H1 (cell line): ENCODE measurements around the gene BCAS3. TPM values are rescaled to one million over a fixed set of nuclear protein-coding genes. Genes with fewer than 3 reads are reported as not detected.
A peak's percentile ranks its signal among the peaks of the same experiment; 100 is the strongest.

Source experiments
- CTCF ChIA-PET: fragments of 300-600 bp; sonication (Branson Sonifier 250); formaldehyde crosslinking; loops from one replicate; lab custom pipeline; 2021; ENCODE audit not compliant: partially characterized antibody; lab: Charles Lee
- POLR2A ChIA-PET: fragments of 300-600 bp; sonication (Branson Sonifier 250); formaldehyde crosslinking; loops from one replicate; lab custom pipeline; 2021; ENCODE audit warnings: inconsistent platforms; ENCODE audit not compliant: partially characterized antibody; lab: Charles Lee
- DNase-seq, 2 experiments: peaks; one replicate each; pipeline versions ENCODE4 v3.0.0 to v3.0.0-alpha.2; 2010 to 2022; ENCODE audit warnings: low spot score in 2 of 2, low read depth in 1 of 2, mixed read lengths in 1 of 2
- FAIRE-seq: peaks from 2 replicates; lab custom pipeline; 2011; peaks lifted over from hg19 to GRCh38; lab: Jason Lieb, UNC
- H2AFZ ChIP-seq: 2 replicates; pipeline ENCODE4 v1.8.1; 2012; ENCODE audit warnings: low read length, inconsistent platforms
- H2AK5ac ChIP-seq: 2 replicates; pipeline ENCODE4 v1.6.1; 2013; ENCODE audit warnings: low read depth, low read length
- H2BK120ac ChIP-seq: replicated peaks from 2 replicates; pipeline ENCODE3; 2013; ENCODE audit warnings: low read depth, low read length, inconsistent platforms
- H2BK12ac ChIP-seq: 2 replicates; pipeline ENCODE4 v1.6.1; 2013; ENCODE audit warnings: low read depth, low read length
- H2BK15ac ChIP-seq: 2 replicates; pipeline ENCODE4 v1.6.1; 2013; ENCODE audit warnings: low read length
- H2BK20ac ChIP-seq: 2 replicates; pipeline ENCODE4 v1.6.1; 2013; ENCODE audit warnings: low read length
- H2BK5ac ChIP-seq: 2 replicates; pipeline ENCODE4 v1.6.1; 2013; ENCODE audit warnings: low read depth, low read length
- H3K14ac ChIP-seq: 2 replicates; pipeline ENCODE4 v1.6.1; 2013; ENCODE audit warnings: inconsistent platforms; ENCODE audit not compliant: insufficient read length
- H3K18ac ChIP-seq: 2 replicates; pipeline ENCODE4 v1.6.1; 2013; ENCODE audit warnings: low read length; ENCODE audit errors: extremely low read depth
- H3K23ac ChIP-seq: 2 replicates; pipeline ENCODE4 v1.6.1; 2013; ENCODE audit warnings: inconsistent platforms; ENCODE audit not compliant: insufficient read length
- H3K23me2 ChIP-seq: 2 replicates; pipeline ENCODE4 v1.6.1; 2013; ENCODE audit warnings: low read depth, low read length
- H3K27ac ChIP-seq: 2 replicates; pipeline ENCODE4 v1.6.1; 2011; ENCODE audit warnings: low read depth, low read length, inconsistent platforms
- H3K27me3 ChIP-seq, 4 experiments: replicated peaks in 1 of 4; 1 replicate in 1 of 4; 2 replicates in 3 of 4; pipeline versions ENCODE4 v1.6.1 to v1.8.1; 2011 to 2013; ENCODE audit warnings: low read length in 3 of 4, mild to moderate bottlenecking in 3 of 4, inconsistent platforms in 2 of 4, mixed read lengths in 2 of 4, moderate library complexity in 1 of 4; ENCODE audit not compliant: control insufficient read depth in 3 of 4, insufficient read depth in 3 of 4; ENCODE audit errors: extremely low read depth in 1 of 4
- H3K36me3 ChIP-seq, 4 experiments: 2 replicates each; pipeline versions ENCODE4 v1.6.1 to v1.8.1; 2011 to 2013; ENCODE audit warnings: mild to moderate bottlenecking in 4 of 4, low read length in 3 of 4, moderate library complexity in 2 of 4, control low read depth in 1 of 4, inconsistent platforms in 1 of 4; ENCODE audit not compliant: insufficient read depth in 4 of 4, control insufficient read depth in 2 of 4
- H3K4ac ChIP-seq: replicated peaks from 2 replicates; pipeline ENCODE3; 2013; ENCODE audit warnings: low read length, low read depth, mixed read lengths, inconsistent platforms; ENCODE audit not compliant: insufficient read length
- H3K4me1 ChIP-seq, 4 experiments: replicated peaks in 1 of 4; 1 replicate in 1 of 4; 2 replicates in 3 of 4; pipeline versions ENCODE4 v1.6.1 to v1.8.1; 2011 to 2013; ENCODE audit warnings: low read length in 3 of 4, inconsistent platforms in 2 of 4, mixed read lengths in 1 of 4; ENCODE audit not compliant: insufficient read depth in 4 of 4, control insufficient read depth in 3 of 4
- H3K4me2 ChIP-seq, 2 experiments: 2 replicates each; pipeline versions ENCODE4 v1.6.1 to v1.8.1; 2011 to 2013; ENCODE audit warnings: low read depth in 2 of 2, low read length in 2 of 2, control low read depth in 1 of 2, inconsistent platforms in 1 of 2, mild to moderate bottlenecking in 1 of 2; ENCODE audit not compliant: insufficient read depth in 1 of 2
- H3K4me3 ChIP-seq, 4 experiments: fragments of 200-600, 300-600 bp in 1 of 4; sonication (generic), shearing (Covaris generic), sonication (Bioruptor Twin) in 1 of 4; 2 replicates each; pipeline versions ENCODE4 v1.5.1 to v1.8.1; 2011 to 2016; ENCODE audit warnings: low read length in 4 of 4, low read depth in 3 of 4, control low read depth in 2 of 4, inconsistent platforms in 2 of 4, mild to moderate bottlenecking in 2 of 4, mixed read lengths in 1 of 4, moderate library complexity in 1 of 4; ENCODE audit not compliant: insufficient read depth in 2 of 4; ENCODE audit errors: extremely low read depth in 1 of 4
- H3K56ac ChIP-seq: replicated peaks from 2 replicates; pipeline ENCODE3; 2013; ENCODE audit warnings: low read depth, mild to moderate bottlenecking, mixed read lengths, low read length, inconsistent platforms; ENCODE audit not compliant: insufficient read length
- H3K79me1 ChIP-seq: 2 replicates; pipeline ENCODE4 v1.6.1; 2013; ENCODE audit warnings: low read depth, low read length, control low read depth
- H3K79me2 ChIP-seq, 2 experiments: 2 replicates each; pipeline versions ENCODE4 v1.6.1 to v1.8.1; 2012 to 2013; ENCODE audit warnings: low read length in 2 of 2, mild to moderate bottlenecking in 2 of 2, inconsistent platforms in 1 of 2; ENCODE audit not compliant: insufficient read depth in 2 of 2, control insufficient read depth in 1 of 2
- H3K9ac ChIP-seq, 4 experiments: replicated peaks in 1 of 4; 1 replicate in 1 of 4; 2 replicates in 3 of 4; pipeline versions ENCODE4 v1.6.1 to v1.8.1; 2011 to 2013; ENCODE audit warnings: low read depth in 3 of 4, low read length in 3 of 4, control low read depth in 2 of 4, mild to moderate bottlenecking in 2 of 4, moderate library complexity in 2 of 4, inconsistent platforms in 1 of 4; ENCODE audit errors: extremely low read depth in 1 of 4
- H3K9me3 ChIP-seq, 2 experiments: 2 replicates each; pipeline versions ENCODE4 v1.6.1 to v1.8.1; 2012 to 2013; ENCODE audit warnings: mild to moderate bottlenecking in 2 of 2, moderate library complexity in 2 of 2, control low read depth in 1 of 2, inconsistent platforms in 1 of 2, low read depth in 1 of 2, low read length in 1 of 2, mixed read lengths in 1 of 2; ENCODE audit not compliant: insufficient read depth in 2 of 2
- H4K20me1 ChIP-seq, 2 experiments: replicated peaks in 1 of 2; 2 replicates each; pipeline versions ENCODE3 to v1.8.1; 2011 to 2013; ENCODE audit warnings: inconsistent platforms in 2 of 2, low read length in 2 of 2, mild to moderate bottlenecking in 1 of 2; ENCODE audit not compliant: insufficient read depth in 2 of 2, control insufficient read depth in 1 of 2
- H4K5ac ChIP-seq: 2 replicates; pipeline ENCODE4 v1.6.1; 2013; ENCODE audit warnings: low read length, low read depth, mixed read lengths, inconsistent platforms; ENCODE audit not compliant: insufficient read length
- H4K8ac ChIP-seq: 2 replicates; pipeline ENCODE4 v1.8.0; 2013; ENCODE audit warnings: mild to moderate bottlenecking, moderate library complexity, low read length, inconsistent platforms; ENCODE audit not compliant: insufficient read depth; ENCODE audit errors: extremely low read depth
- H4K91ac ChIP-seq: replicated peaks from 2 replicates; pipeline ENCODE3; 2013; ENCODE audit warnings: low read length, mixed read lengths, inconsistent platforms; ENCODE audit not compliant: insufficient read length
- CEBPB ChIP-seq: IDR thresholded peaks from 2 replicates; pipeline ENCODE4 v1.6.1; 2012; ENCODE audit warnings: low read depth, low read length
- JUND ChIP-seq: IDR thresholded peaks from 2 replicates; pipeline ENCODE4 v1.6.1; 2011; ENCODE audit warnings: mild to moderate bottlenecking, improper control_type of control experiment, low read length
- WGBS, 2 experiments: shearing (Covaris generic) in 1 of 2; methylation state at CpG; one replicate each; pipeline versions ENCODE4 v1.1.6 to v1.1.7; 2013 to 2015; ENCODE audit warnings: low lambda C conversion rate in 2 of 2, mixed read lengths in 2 of 2, inconsistent platforms in 1 of 2, low coverage in 1 of 2, missing lambda C conversion rate in 1 of 2; ENCODE audit not compliant: insufficient replicate concordance in 2 of 2, insufficient coverage in 1 of 2, insufficient read length in 1 of 2; ENCODE audit errors: extremely low coverage in 1 of 2, missing lambda C conversion rate in 1 of 2; 5-methylcytosine and 5-hydroxymethylcytosine counted together
- polyA plus RNA-seq, 7 experiments: library from polyadenylated mRNA; depleted of rRNA in 3 of 7; stranded (reverse) in 5 of 7; unstranded in 2 of 7; fragments of >200 nt in 5 of 7; fragments of 200-250 nt in 2 of 7; gene quantifications; 1 replicate in 5 of 7; 2 replicates in 1 of 7; 4 replicates in 1 of 7; pipeline versions ENCODE4 v1.2.1 to v1.2.3, GENCODE V29; 2011 to 2013; ENCODE audit warnings: missing spikeins in 2 of 7, mixed read lengths in 2 of 7
- total RNA-seq: library from RNA; stranded (reverse); fragmentation: NEBNext Ultra II Directional; extraction: Animal tissue kit (Norgen Biotek cat#: 25700); gene quantifications from 2 replicates; pipeline ENCODE4 v1.2.1, GENCODE V29; 2021
- TF ChIP-seq, protein P1 (sequence below): IDR thresholded peaks from 2 replicates; pipeline ENCODE4 v1.6.1; 2012; ENCODE audit warnings: inconsistent platforms

Gene BCAS3
- total and polyA plus RNA-seq, 2 of the 8 experiments (the other 6 are each of a cell fraction or from before 2014, with no cell fraction given), result 9.9 to 13.3 TPM

DNA sequence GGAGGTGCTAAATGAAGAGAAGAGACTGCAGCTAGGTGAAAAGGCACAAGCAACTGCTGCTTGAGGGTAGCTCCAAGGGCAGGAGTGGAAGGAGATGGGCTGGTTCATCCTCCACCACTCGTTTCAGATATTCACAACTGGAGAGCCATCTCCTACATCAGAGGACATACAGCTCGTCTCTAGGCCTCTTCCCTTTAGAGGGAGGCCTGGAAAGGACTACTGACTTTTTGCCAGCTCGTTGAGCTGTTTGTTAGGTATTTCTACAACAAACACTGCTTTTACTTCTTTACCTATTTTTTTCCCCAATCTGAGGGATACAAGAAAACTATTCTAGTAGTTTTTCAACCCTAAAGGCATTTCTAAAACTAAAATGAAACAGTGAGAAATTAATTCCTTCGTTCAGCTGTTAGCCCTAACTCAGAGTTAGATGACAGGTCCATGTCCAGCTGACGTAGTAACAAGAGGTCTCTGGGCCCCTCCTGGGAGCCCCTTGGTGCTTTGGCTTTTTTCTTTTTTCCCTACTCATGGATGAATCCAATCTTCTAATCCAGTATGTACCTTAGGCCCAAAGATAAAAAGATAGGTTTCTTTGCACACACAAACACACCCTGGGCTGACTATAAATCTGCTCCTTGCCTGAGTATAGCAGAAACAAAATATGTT lies 674.2 kb downstream of the BCAS3 start:
- H3K79me1 ChIP-seq, result no peaks in the 10 kb centered on the region
- H3K14ac ChIP-seq, result no peak overlapping the region
- DNase-seq, result no peak
- H2BK12ac ChIP-seq, result 0 out of 2 replicates have a peak overlapping the region, but pooled peaks have one; percentile 41
- no peak overlapping the region for H4K91ac ChIP-seq
- H3K27me3 ChIP-seq, result no peaks in the 10 kb centered on the region
- no peak overlapping the region for H3K4ac ChIP-seq
- H3K4me2 ChIP-seq, result no peak overlapping the region
- H3K18ac ChIP-seq, result no peak overlapping the region
- H2BK15ac ChIP-seq, result peak overlapping the region; percentile 6; the same call in 1 of the 2 replicates
- no peak for FAIRE-seq
- H3K9me3 ChIP-seq, result no peaks in the 10 kb centered on the region
- peaks cover 3% of the 10 kb centered on the region; the same call in 1 of the 2 replicates for H3K23me2 ChIP-seq
- ChIA-PET POLR2A (interaction anchor here (0.8 kb wide), 1 partner anchor 11 kb away, joined by 3 read pairs; no protein-coding TSS in a partner anchor), CTCF (interaction anchor here (0.6 to 1.8 kb wide), 12 partner anchors 8 to 284 kb away, joined by 3 to 7 read pairs (median 3); no protein-coding TSS in a partner anchor)
- TF ChIP-seq CEBPB (no peak), JUND (no peak)
- TF ChIP-seq, protein P1, sequence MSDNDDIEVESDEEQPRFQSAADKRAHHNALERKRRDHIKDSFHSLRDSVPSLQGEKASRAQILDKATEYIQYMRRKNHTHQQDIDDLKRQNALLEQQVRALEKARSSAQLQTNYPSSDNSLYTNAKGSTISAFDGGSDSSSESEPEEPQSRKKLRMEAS, result no peak
- H3K4me1 ChIP-seq, result peaks cover 0 to 13% (median 8%) of the 10 kb centered on the region in 4 experiments; a peak in 4 of 7 replicates
- no peak overlapping the region for H3K4me3 ChIP-seq
- 89% methylated on average over 5 of the region's 5 CpGs; no CpG with 5 or more reads in 1 of the 2 experiments for WGBS, 2 experiments
- H3K56ac ChIP-seq, result no peak overlapping the region
- no peaks in the 10 kb centered on the region for H3K36me3 ChIP-seq
- H2BK120ac ChIP-seq, result no peak overlapping the region
- H2AK5ac ChIP-seq, result no peak overlapping the region
- no peak overlapping the region for H3K27ac ChIP-seq
- no peak overlapping the region for H4K8ac ChIP-seq
- H3K23ac ChIP-seq, result no peak overlapping the region
- H2BK20ac ChIP-seq, result 0 out of 2 replicates have a peak overlapping the region, but pooled peaks have one; percentile 56
- H4K20me1 ChIP-seq, result no peaks in the 10 kb centered on the region
- no peak overlapping the region for H2BK5ac ChIP-seq
- no peak overlapping the region for H3K9ac ChIP-seq
- no peak overlapping the region for H4K5ac ChIP-seq
- H3K79me2 ChIP-seq, result no peaks in the 10 kb centered on the region
- H2AFZ ChIP-seq, result no peak overlapping the region
